HG02571 (cell line): ENCODE results near the gene MARVELD1.
A peak's percentile ranks its signal among the peaks of the same experiment; 100 is the strongest.

Source experiments
- ATAC-seq: cut with Tn5 transposase; IDR thresholded peaks from one replicate; pipeline ENCODE4 v1.9.1; 2021; ENCODE audit warnings: mild to moderate bottlenecking, moderate library complexity; ENCODE audit not compliant: unreplicated experiment

The MARVELD1 gene

DNA sequence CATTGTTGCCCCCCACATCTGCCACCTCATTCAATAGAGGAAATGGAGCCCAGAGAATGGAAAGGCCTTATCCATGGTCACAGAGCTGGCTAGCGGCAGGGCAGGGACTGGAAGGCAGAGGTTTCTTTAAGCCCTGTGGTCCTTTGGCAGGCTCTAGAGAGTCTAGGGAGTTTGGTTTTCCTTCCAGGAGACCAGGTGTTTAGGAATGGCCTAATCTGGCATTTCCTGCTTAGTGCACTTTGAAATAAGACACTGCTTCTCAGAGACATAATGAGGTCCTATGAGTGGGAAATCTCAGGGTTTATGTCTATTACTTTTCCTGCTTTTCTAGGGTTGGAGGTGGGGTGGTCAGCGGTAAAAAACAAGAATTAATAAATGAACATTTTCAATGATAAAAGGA, 6.1 kb downstream of the MARVELD1 start:
- no peak for ATAC-seq

DNA sequence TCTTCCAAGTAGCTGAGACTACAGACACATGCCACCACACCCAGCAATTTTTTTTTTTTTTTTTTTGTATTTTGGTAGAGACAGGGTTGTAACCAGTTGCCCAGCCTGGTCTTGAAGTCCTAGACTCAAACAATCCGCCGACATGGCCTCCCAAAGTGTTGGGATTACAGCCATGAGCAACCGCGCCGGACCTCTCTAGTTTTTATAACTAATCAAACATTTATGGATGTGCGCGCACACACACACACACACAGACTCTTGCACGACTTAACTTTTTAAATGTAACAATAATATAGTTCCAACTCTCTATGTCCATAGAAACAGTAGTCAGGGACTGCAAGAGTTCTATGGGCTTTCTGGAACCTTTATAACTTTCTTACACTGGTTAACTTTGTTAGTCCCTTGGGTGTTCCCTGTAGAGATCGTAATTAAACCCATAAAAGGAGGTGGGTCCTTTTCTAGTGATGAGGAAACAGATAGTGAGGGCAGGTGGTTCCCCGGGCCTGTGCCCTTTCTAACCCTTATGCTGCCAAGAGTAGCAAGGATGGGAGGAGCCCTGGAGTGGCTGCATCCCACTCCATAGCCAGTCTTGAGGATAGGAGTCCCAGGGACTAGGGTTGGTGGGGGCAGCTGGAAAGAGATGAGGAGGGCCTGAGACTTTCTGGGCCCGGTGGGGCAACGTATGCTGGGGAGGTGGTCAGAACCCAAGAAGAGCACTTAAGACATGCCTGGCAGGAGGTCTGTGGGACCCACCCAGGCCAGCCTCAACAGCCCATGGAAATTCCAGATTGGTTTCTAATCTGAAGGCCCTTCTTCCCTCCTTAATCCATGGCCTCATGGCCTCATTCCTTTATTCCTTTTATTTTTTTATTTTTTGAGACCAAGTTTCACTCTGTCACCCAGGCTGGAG, 8.6 kb downstream of the MARVELD1 start:
- ATAC-seq = no peak

DNA sequence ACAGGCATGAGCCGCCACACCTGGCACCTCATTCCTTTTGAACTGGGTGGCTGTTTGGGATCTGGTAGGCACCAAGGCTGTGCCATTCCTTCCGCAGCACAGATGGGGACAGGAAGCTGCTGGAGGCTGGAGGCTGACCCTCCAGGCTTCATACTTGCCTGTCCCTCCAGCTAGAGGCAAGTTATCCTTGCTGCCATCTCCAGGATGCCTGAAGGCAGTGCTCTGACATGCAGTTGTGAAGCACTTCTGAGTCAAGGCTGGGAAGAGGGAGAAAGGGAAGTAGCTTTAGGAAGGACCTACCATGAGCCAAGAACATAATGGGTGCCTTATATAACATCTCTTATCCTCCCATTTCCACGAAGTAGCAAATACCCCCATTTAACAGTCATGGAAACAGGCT, 9.5 kb downstream of the MARVELD1 start:
- no peak for ATAC-seq

DNA sequence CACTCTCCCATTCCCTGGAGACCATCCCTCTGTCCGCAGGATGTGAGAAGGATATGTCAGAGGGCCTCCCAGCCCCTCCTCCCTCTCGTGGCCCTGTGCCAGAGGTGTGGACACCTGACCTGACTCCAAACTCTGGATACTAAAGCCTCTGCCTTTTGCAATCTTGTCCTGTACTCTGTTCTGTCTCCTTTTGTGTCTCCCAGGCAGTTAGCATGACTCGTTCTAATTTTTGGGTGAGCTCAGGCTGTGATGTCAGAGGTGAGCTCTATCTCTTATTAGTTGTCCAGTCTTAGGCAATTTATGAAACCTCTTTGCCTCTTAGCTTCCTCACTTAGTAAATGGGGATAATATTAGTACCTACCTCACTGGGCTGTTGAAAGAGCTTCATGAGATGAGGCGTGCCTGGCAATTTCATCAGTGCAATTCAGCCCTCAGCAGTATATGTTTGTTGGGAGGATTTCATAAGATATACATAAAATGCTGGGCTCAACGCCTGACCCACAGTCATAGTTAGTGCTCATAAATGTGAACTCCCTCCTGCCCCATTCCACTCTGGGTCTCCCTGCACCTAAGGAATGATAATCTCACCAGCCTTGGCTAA, 10.9 kb downstream of the MARVELD1 start:
- no peak for ATAC-seq

DNA sequence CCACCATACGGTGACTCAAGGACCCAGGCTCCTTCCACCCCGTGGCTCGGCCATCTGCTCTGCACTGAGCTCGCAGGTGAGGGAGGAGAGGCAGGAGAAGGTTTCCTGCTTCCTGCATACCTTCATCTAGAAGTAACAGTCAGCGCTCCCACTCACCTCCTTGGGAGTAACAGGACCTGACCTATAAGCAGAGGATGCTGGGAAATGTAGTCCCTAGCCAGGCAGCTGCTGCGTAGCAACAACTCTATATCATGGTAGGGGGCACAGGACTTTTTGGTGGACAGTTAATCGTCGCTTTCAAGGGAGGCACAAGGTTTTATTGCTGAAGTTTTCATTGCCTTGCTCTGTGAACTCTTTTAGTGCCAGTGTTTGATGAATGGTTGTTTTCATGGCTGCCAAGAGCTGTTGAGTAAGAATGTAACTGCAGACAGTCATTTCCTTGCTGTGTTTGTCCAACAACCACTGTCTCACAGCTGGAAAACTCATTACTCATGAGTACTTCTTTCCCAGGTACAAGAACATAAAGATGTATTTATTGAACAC, 13.2 kb downstream of the MARVELD1 start:
- ATAC-seq = no peak

DNA sequence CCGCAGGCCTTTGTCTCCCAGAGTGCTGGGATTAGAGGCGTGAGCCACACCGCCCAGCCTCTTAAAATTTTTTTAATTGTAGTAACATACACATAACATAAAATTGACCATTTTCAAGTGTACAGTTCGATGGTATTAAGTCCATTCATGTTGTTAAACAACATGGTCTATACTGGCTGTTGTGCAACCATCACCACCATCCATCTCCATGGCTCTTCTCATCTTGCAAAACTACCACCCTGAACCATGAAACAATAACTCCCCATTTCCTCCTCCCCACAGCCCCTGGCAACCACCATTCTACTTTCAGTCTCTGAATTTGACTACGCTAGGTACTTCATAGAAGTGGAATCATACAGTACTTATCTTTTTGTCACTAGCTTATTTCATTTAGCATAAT, 15.5 kb downstream of the MARVELD1 start:
- no peak for ATAC-seq

- no peak for ATAC-seq
Observed at GRCh38 chr10:97731346-97732051, 18.0 kb downstream of the MARVELD1 start.

DNA sequence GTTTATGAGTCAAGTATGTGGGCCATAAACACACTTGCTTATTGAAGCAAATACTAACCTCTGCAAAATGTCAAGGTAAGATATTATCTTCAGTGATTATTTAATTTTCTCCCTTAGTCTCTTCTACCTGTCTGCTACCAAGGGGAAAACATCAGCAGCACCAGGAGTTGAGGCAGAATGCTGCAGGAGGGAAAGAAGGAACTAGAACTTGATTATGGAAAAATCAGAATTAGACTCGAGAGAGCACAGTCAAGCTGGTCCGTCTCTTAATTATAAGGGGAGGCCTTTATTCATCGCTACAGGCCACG, 18.5 kb downstream of the MARVELD1 start:
- ATAC-seq = no peak

- no peak for ATAC-seq
Observed at GRCh38 chr10:97733256-97733655, 19.7 kb downstream of the MARVELD1 start.

- ATAC-seq = no peak
Observed at GRCh38 chr10:97734021-97734420, 20.5 kb downstream of the MARVELD1 start.

DNA sequence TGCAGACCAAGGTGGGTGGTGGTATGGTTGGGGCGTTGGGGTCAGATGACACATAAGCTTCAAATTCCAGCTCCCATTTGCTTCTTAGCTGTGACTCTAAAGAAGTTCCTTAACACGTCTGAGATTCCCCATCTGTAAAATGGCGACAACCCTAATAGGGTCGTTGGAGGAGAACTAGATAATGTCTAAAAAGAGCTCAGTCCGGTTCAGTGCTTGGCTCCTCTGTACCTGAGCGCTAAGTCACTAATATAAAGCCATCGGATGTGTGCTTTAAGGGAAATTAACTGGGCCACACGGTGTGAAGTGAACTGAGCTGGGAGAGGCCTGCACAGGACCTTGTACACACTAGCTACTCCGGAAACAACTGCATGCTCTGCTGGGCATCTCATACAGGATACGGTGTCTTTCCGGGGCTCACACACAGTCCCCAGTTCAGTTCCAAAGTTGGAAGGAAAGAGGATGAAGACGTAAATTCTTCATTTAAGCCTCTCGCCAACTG, 22.9 kb downstream of the MARVELD1 start:
- ATAC-seq = peak; percentile 13

DNA sequence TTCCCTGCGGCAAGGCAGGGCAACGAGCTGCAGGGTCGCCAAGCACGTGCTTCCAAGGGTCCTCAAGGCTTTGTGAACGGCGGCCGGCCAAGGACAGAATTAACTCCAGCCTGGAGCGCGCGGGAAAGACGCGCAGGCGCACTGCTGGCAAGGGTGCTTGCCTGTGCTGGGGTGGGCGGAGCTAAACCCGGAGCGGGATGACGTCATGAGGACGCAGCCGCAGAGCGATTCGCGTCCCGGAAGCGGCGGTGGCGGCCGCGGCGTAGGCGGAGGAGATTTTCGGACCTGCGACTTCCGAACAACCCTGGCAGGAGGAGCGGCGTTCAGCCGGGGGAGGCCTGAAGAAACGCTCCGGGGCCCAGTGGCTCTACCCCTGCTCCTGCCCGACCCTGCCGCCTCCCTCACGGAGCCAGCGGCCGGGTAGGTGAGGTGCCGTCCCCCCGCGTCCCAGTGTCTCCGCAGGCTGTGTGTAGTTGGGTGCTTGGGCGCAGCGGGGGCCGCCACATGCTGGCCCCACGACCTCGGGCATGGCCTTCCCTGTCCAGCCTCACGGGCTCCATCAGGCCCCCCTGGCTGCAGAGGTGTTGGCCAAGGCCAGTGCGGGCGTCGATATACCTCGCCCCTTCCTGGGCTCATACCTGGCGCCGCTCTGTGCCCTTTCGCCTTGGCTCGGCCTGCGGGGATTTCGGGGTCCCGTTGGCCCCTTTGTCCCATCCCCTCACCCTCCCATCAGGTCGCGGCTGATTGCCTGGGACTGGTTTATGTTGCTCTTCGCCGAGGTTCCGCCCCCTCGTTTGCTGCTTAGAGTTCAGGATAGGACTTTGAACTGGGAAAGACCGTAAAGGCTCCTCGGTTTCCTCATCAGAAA, 23.6 kb downstream of the MARVELD1 start, which contains the start of gene ZFYVE27:
Gene ZFYVE27 (plus strand): TSS at position 227 of the 868 bp plus-strand sequence. CDS start 1,350 bp downstream, outside the sequence.
- peak; percentile 85 for ATAC-seq

- no peak for ATAC-seq
Observed at GRCh38 chr10:97737770-97738265, 24.3 kb downstream of the MARVELD1 start.

DNA sequence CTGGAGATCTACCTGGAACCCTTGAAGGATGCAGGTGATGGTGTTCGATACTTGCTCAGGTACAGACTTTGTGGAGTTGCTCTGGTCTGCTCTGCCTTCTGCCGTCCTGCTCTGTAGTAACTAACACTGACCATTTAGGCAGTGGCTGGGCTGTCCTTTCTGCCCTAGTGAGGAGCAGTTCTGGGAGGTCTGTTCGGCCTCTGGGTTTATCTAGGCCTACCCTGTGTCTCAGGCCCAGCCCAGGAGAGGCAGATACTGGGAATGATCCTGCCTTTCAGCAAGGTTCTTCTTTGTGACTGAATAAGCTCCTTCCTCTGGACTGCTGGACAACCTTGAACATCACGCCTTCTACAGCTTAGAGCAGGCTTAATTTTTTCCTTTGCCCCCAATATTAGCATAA, 25.1 kb downstream of the MARVELD1 start:
- no peak for ATAC-seq

- ATAC-seq = no peak
Observed at GRCh38 chr10:97740613-97741012, 27.1 kb downstream of the MARVELD1 start.

DNA sequence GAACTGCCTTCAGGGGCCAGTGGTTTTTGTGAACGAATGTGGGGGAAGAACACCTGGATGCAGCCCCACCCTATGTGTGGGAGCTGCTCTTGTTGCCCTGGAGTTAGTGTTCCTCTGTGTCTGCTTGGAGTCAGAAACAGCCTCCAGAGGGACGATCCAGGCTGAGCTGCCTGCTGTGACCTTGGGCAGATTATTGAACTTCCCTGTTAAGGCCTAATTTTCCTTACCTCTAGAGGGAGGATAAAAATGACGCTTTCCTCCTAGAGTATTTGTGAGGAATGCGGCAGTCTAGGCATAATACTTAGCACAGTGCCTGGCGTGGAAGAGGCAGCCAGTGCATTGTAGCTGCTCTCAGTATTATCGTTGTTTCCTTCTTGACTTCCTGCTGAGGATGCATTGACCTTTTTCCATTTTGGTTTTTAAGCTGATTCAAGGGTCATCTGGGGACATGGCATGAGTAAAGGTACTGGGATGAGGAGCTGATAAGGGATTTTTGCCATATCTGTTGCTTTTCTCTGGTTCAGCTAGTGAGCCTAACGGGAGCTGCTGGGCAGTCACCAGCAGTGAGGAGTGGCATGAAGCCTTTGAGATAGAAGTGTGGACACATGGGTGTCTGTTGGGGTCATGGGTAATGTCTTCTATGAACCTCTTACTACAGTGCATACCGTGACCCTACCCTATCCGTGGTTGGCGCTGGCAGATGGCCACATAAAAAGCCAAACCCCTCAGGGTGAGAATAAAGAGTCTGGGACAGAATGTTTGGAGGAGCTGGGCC, 29.8 kb downstream of the MARVELD1 start:
- ATAC-seq = no peak

DNA sequence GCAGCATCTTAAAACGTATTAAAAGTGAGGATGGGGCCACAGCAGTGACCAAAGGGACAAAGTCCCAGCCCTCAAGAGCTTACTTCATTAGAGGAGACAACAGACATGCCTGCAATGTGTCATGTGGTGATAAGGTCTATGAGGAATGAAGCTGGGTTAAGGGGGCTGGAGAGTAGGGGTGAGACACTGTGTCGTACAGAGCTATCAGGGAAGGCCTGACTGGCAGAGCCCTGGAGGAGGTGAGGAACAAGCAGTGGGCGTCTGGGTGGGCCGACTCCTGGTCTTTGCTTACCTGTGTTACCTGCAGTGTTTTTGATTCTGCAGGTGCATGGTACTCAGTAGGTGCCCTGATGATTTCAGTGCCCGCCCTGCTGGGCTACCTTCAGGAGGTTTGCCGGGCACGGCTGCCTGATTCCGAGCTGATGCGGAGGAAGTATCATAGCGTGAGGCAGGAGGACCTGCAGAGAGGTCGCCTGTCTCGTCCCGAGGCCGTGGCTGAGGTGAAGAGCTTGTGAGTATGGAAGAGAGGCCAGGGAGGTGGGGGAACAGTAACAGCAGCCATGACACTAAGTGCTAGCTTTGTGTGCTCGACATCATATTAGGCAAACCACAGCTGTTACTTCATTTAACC, 31.0 kb downstream of the MARVELD1 start:
- no peak for ATAC-seq

DNA sequence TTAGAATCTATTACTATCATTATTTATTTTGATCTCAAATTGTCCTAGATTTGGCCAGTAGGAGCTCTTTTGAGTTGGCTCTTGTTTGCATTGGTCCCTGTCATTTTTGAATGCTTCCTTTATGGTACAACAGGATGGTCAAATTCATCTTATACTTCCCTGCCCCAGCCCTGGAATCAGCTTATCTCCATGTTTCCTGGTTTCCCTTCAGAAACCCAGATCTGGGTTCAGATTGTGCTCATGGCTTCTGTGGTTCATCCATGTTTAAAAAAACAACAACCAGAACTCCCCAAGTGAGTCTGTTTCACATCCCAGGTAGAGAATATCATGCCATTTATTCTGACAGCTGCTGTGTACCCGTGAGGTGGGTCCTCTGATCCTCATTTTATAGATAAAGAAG, 34.0 kb downstream of the MARVELD1 start:
- no peak for ATAC-seq

GRCh38 chr10:97748116-97748515, 34.6 kb downstream of the MARVELD1 start:
- ATAC-seq = no peak
